PFSK-1 (cell line): ENCODE measurements around the gene FHIP2A.

Experiments used
- FOXP2 ChIP-seq: optimal IDR thresholded peaks from 2 replicates; pipeline ENCODE3; 2011; ENCODE audit warnings: borderline replicate concordance, control low read depth, inconsistent platforms; ENCODE audit not compliant: insufficient read depth; ENCODE audit errors: extremely low read length, extremely low read depth
- POLR2AphosphoS5 ChIP-seq: IDR thresholded peaks from 2 replicates; pipeline ENCODE4 v1.6.1; 2012; ENCODE audit warnings: low read depth, mild to moderate bottlenecking, control low read depth, low read length, moderate library complexity
- REST ChIP-seq, 2 experiments: IDR thresholded peaks; 2 replicates each; pipeline versions ENCODE4 v1.6.1 to v1.8.0; 2011 to 2012; ENCODE audit warnings: low read depth in 2 of 2, low read length in 2 of 2, control low read depth in 1 of 2, inconsistent platforms in 1 of 2, mild to moderate bottlenecking in 1 of 2, moderate library complexity in 1 of 2; ENCODE audit not compliant: insufficient read depth in 1 of 2
- SIN3A ChIP-seq: IDR thresholded peaks from 2 replicates; pipeline ENCODE4 v1.6.1; 2012; ENCODE audit warnings: mild to moderate bottlenecking, low read length, moderate library complexity, borderline replicate concordance; ENCODE audit not compliant: insufficient read depth
- TAF1 ChIP-seq: IDR thresholded peaks from 2 replicates; pipeline ENCODE4 v1.6.1; 2012; ENCODE audit warnings: low read length, control low read depth, borderline replicate concordance; ENCODE audit not compliant: insufficient read depth

Gene FHIP2A

GRCh38 chr10:114859222-114859621 lies 37.6 kb downstream of the FHIP2A start:
- TF ChIP-seq TAF1 (no peak), REST (IDR thresholded peaks at IDR 0.05; ENCODE audit: insufficient read depth in 1 of 2, low read depth in 2 of 2, low read length in 2 of 2) (no peak), POLR2AphosphoS5 (no peak)

DNA sequence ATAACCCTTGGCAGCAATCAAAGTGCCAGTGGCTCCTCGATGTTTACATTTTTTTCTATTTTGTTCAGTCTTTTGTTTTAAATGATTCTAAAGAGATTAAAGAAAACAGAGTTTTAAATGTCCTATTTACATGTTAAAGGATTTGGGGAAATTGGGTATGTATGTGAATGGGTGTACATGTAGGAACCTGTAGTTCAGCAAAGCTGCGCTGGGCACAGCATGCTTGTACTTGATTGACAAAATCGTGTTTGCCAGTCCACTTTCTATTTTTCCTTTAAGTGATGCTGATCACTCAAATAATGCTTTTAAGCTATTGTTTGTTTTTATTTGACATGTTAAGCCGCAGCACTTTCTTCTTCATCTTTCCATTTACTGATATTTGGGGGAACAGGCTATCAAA lies 40.9 kb downstream of the FHIP2A start:
- no peak for TF ChIP-seq SIN3A
- no peak for TF ChIP-seq POLR2AphosphoS5
- no peak for TF ChIP-seq FOXP2
- no peak for TF ChIP-seq REST (IDR thresholded peaks at IDR 0.05; ENCODE audit: insufficient read depth in 1 of 2, low read depth in 2 of 2, low read length in 2 of 2)
- no peak for TF ChIP-seq TAF1

- TF ChIP-seq TAF1 (no peak), POLR2AphosphoS5 (no peak), REST (IDR thresholded peaks at IDR 0.05; ENCODE audit: insufficient read depth in 1 of 2, low read depth in 2 of 2, low read length in 2 of 2) (no peak), SIN3A (no peak), FOXP2 (no peak)
Observed at GRCh38 chr10:114867365-114867764, 45.8 kb downstream of the FHIP2A start.

GRCh38 chr10:114868870-114869519 lies 47.4 kb downstream of the FHIP2A start:
- TF ChIP-seq POLR2AphosphoS5 (no peak), SIN3A (no peak), FOXP2 (no peak), TAF1 (no peak), REST (IDR thresholded peaks at IDR 0.05; ENCODE audit: insufficient read depth in 1 of 2, low read depth in 2 of 2, low read length in 2 of 2) (no peak)

DNA sequence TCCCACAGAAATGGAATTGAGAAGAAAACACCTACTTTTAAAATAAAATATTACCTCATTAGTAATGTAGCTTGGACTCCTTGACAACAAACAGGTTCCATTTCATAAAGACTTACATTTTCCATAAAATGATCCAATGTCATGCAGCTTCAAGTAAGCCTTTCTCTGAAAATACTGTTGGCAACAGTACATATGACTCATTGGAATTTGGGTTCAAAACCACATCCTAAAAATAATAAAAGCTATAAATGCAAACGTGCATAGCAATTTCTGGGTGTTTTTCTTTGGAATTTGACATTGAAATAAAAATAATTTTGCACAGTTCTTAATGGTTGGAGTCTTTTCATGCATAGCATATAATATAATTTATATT lies 47.9 kb downstream of the FHIP2A start:
- TF ChIP-seq FOXP2, result no peak
- TF ChIP-seq SIN3A, result no peak
- TF ChIP-seq REST (IDR thresholded peaks at IDR 0.05; ENCODE audit: insufficient read depth in 1 of 2, low read depth in 2 of 2, low read length in 2 of 2), result no peak
- TF ChIP-seq TAF1, result no peak
- no peak for TF ChIP-seq POLR2AphosphoS5
